ENCODE data around the gene JOSD2. TPM values are rescaled to one million over a fixed set of nuclear protein-coding genes. Genes with fewer than 3 reads are reported as not detected.

JOSD2 gene
- total RNA-seq, 2 donors from 2014 or later = 11.6 to 34.7 TPM

GRCh38 chr19:50485284-50485955, 25.6 kb downstream of the JOSD2 start:
- DNase-seq (ENCODE audit: low spot score) (no peak), ATAC-seq (ENCODE audit: insufficient number of reproducible peaks, low FRiP score, low read depth) (no peak)
- H3K36me3 ChIP-seq = peaks cover 24% of the 10 kb centered on the region
- H3K9me3 ChIP-seq = no peaks in the 10 kb centered on the region
- H3K4me1 ChIP-seq (ENCODE audit: control insufficient read depth in 1 of 2, low read depth in 2 of 2) = no peaks in the 10 kb centered on the region
- no peaks in the 10 kb centered on the region for H3K27me3 ChIP-seq (replicated peaks; ENCODE audit: insufficient read depth)
- no peak overlapping the region for H3K27ac ChIP-seq
- TF ChIP-seq CTCF (IDR thresholded peaks at IDR 0.05) = no peak
- H3K4me3 ChIP-seq = no peak overlapping the region

GRCh38 chr19:50482916-50483315, 28.1 kb downstream of the JOSD2 start:
- Histone ChIP-seq H3K36me3 (peaks cover 38% of the 10 kb centered on the region), H3K4me3 (no peak overlapping the region), H3K9me3 (no peaks in the 10 kb centered on the region), H3K27me3 (replicated peaks; ENCODE audit: insufficient read depth) (no peaks in the 10 kb centered on the region), H3K4me1 (ENCODE audit: control insufficient read depth in 1 of 2, low read depth in 2 of 2) (peaks cover 0 to 5% of the 10 kb centered on the region in 2 donors), H3K27ac (no peak overlapping the region)
- TF ChIP-seq CTCF (IDR thresholded peaks at IDR 0.05) = no peak
- DNase-seq (ENCODE audit: low spot score) (no peak), ATAC-seq (ENCODE audit: insufficient number of reproducible peaks, low FRiP score, low read depth) (no peak)

GRCh38 chr19:50482271-50482855, 28.6 kb downstream of the JOSD2 start:
- H3K4me3 ChIP-seq = no peak overlapping the region
- H3K36me3 ChIP-seq = peaks cover 38% of the 10 kb centered on the region
- TF ChIP-seq CTCF (IDR thresholded peaks at IDR 0.05) = no peak
- H3K4me1 ChIP-seq (ENCODE audit: control insufficient read depth in 1 of 2, low read depth in 2 of 2) = peaks cover 3 to 11% of the 10 kb centered on the region in 2 donors
- H3K9me3 ChIP-seq = no peaks in the 10 kb centered on the region
- no peak overlapping the region for H3K27ac ChIP-seq
- no peaks in the 10 kb centered on the region for H3K27me3 ChIP-seq (replicated peaks; ENCODE audit: insufficient read depth)
- ATAC-seq (ENCODE audit: insufficient number of reproducible peaks, low FRiP score, low read depth) (no peak), DNase-seq (ENCODE audit: low spot score) (no peak)

GRCh38 chr19:50481351-50482149, 29.4 kb downstream of the JOSD2 start:
- Histone ChIP-seq H3K27me3 (replicated peaks; ENCODE audit: insufficient read depth) (no peaks in the 10 kb centered on the region), H3K36me3 (peaks cover 38% of the 10 kb centered on the region), H3K9me3 (no peaks in the 10 kb centered on the region), H3K27ac (no peak overlapping the region), H3K4me1 (ENCODE audit: control insufficient read depth in 1 of 2, low read depth in 2 of 2) (peaks cover 8 to 17% of the 10 kb centered on the region in 2 donors), H3K4me3 (no peak overlapping the region)
- DNase-seq (ENCODE audit: low spot score) (no peak), ATAC-seq (ENCODE audit: insufficient number of reproducible peaks, low FRiP score, low read depth) (no peak)
- no peak for TF ChIP-seq CTCF (IDR thresholded peaks at IDR 0.05)

All from thoracic aorta (tissue), 2 donors.